WTC11 (cell line): Measurements from ENCODE around the gene FBXL16.

Experiments
- MAX ChIP-seq: sonication (generic); formaldehyde crosslinking; IDR thresholded peaks from 2 replicates; pipeline ENCODE4 v1.8.0; 2022; ENCODE audit warnings: mild to moderate bottlenecking, missing genetic modification reagents
- NFYB ChIP-seq: sonication (generic); formaldehyde crosslinking; conservative IDR thresholded peaks from 2 replicates; pipeline ENCODE4 v1.8.0; 2022; ENCODE audit warnings: low read depth, missing genetic modification reagents

- TF ChIP-seq MAX (CRISPR knock-in tag) = peak; percentile 83; the same call in 1 of the 2 replicates
- no peak for TF ChIP-seq NFYB (CRISPR knock-in tag)
These were observed 22.7 kb upstream of the FBXL16 start for GRCh38 chr16:728131-728889.
